NCI-H2227 (cell line): Measurements from ENCODE around the gene SETD1A.

ENCODE experiments used
- DNase-seq: peaks from one replicate; lab custom pipeline; 2025; ENCODE audit not compliant: unreplicated experiment; lab: John Stamatoyannopoulos, UW

Gene SETD1A

DNA sequence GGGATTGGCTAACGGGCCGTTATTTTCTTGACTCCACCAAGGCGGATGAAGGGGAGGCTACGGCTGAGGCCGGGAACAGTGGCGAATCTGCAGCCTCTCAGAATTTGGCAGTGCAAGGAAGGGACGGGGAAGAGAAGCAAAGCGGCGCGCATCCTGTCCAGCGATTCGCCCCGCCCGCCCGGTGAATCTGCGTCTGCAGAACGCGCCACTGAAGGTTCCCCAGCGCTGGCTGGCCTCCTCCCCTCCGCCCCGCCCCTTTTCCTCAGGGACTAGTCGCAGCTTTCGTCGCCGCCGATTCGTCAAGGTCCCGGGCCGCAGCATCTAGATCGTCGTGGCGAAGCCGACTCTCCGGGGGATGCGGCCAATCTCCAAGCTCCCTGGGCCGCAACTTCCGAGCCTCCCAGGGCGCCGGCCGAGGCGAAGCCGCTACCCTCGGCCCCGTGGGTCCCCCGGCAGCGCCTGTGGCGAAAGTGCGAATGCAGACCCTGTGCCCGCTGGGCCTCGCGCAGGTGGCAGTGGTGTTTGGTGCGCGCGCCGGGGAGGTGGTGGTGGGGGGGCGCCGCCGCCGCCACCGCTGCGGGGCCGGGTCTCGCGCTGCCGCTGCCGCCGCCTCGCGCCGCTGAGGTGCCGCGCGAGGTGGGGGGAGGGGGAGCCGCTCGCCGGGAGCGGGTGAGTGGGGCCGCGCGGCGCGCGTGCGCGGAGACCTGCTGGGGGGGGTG is at the start of gene SETD1A:
SETD1A (plus strand) TSS at position 299 of the 719 bp plus-strand sequence. CDS start 978 bp downstream, outside the sequence.
- peak; percentile 97 for DNase-seq

DNA sequence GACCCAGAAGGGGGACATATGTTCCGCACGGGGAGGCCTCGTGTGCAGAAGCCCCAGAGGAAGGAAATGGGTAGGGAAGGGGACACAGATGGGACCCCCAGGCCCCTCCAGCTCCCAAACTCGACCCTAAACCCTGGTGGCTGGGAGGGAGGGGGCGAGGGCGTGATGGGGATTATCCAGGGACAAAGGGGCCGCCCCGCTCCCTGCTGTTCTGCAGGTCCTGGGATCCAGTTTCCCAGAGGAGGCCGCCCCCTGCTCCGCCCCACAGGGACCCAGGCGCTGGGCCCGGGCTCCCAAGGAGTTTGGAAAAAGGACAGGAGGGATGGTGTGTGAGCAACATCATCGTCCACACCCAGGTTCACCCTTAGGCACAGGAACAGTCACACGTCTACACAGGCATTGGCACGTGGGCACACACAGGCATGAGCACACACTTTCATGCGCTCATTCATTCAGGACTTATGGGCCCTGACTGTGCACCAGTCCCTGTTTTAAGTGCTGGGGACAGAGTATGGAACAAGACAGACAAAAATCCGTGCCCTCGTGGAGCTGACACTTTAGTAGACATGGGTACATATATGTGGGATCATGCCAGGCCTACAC is 47.0 kb upstream of the SETD1A start:
- DNase-seq: no peak

DNA sequence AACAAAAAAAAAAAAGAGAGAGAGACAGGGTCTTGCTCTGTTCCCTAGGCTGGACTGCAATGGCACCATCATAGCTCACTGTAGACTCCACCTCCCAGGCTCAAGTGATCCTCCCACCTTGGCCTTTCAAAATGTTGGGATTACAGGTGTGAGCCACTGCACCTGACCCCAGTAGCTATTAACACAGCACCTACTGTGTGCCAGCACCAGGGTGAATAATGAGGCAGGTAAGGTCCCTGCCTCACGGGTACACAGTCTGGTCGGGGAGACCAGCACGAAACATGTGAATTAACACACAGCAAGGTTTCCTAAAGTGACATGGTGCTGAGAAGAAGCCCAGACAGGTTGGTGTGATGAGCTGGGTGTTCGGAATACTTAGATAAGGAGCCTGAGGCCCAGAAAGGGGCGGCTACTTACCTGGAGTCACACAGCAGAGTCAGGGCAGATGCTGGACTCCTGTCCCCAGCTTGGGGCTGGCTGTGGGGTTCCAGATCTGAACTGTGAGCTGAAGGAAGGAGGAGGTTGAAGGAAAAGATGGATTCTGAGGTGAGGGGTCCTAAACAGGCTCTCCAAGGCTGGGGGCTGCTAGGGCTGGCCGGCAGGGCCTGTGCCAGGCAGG is 44.7 kb upstream of the SETD1A start:
- no peak for DNase-seq

- DNase-seq: no peak
Measured at GRCh38 chr16:30914830-30915229, 42.7 kb upstream of the SETD1A start.

DNA sequence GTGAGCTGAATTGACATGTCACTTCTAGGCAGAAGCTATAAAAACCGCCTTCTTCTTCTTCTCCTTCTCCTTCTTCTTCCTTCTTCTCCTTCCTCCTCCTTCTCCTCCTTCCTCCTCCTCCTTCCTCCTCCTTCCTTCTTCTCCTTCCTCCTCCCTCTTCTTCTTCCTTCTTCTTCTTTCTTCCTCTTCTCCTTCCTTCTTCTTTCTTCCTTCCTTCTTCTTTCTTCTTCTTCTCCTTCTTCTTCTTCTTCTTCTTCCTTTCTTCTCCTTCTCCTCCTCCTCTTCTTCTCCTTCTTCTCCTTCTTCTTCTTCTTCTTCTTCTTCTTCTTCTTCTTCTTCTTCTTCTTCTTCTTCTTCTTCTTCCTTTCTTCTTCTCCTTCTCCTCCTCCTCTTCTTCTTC is 38.9 kb upstream of the SETD1A start:
- DNase-seq: no peak

GRCh38 chr16:30920891-30921290 is 36.7 kb upstream of the SETD1A start:
- DNase-seq: no peak

DNA sequence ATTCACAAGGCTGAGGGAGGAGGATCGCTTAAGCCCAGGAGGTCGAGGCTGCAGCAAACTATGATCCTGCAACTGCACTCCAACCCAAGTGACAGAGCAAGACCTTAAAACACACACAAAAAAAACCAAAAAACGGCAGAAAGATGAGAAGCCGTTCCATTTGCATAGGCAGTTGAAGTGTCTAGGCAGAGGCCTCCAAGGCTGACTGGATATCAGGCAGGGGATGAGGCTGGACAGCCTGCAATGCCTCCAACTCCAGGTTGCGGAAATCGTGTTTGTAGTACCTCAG is 36.2 kb upstream of the SETD1A start:
- DNase-seq: no peak

GRCh38 chr16:30921748-30922419 is 35.7 kb upstream of the SETD1A start:
- peak; percentile 96 for DNase-seq

DNA sequence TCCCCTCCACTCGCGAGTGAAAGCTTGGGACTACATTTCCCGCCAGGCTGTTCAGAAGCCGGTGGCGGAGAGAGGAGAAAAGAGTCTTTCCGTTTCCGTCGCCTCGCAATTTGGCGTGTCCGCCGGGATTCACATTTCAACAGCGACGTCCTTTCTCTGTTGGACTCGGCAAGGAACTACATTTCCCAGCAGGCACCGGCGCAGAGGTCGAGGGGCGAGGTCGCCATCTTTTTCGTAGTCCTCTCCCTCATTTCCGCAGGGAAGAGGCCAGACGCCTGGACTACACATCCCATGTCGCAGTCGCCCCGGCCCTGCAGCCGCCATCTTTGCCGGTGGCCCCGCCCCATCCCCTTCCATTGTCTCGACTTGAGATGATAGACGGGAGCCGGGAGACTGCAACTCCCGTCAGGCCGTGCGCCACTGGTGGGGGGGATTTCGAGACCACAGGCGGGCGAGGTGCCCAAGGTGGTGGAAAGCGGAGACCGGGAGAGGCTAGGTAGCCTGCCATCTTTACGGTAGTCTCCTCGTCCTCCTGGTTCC is 35.1 kb upstream of the SETD1A start:
- peak; percentile 99 for DNase-seq

GRCh38 chr16:30922960-30923535 is 34.5 kb upstream of the SETD1A start:
- DNase-seq: peak; percentile 99

DNA sequence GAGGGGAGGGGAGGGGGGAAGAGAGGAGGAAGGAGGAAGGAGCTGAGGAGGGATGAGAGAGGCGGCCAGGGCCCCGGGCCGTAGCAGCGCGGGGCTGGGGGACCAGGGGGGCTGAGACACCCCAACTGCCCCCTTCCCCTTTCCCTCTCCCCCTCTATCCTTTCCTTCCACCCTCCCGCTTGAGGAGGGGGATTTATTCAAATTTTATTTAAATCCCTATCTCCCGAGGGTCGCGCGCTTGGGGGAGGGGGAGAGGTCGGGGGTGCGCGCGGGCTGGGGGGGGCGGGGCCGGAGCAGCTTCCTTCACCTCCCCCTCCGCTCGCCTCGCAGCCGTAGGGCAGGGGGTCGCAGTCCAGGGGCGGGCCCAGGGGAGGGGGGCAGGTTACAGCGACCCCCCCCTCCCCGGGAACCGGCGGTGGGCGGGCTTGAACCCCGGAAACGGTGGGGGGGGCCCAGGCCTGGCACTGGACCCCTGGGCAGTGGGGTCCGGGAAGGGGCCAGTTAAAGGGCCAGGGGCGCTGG is 33.9 kb upstream of the SETD1A start, which contains the start of gene FBXL19:
FBXL19 (plus strand) TSS at position 19 of the 522 bp plus-strand sequence. CDS start 2,183 bp downstream, outside the sequence.
- peak; percentile 83 for DNase-seq

- DNase-seq: peak; percentile 55
Measured at GRCh38 chr16:30924076-30924912, 33.3 kb upstream of the SETD1A start.

- no peak for DNase-seq
Measured at GRCh38 chr16:30924913-30925631, 32.5 kb upstream of the SETD1A start.

DNA sequence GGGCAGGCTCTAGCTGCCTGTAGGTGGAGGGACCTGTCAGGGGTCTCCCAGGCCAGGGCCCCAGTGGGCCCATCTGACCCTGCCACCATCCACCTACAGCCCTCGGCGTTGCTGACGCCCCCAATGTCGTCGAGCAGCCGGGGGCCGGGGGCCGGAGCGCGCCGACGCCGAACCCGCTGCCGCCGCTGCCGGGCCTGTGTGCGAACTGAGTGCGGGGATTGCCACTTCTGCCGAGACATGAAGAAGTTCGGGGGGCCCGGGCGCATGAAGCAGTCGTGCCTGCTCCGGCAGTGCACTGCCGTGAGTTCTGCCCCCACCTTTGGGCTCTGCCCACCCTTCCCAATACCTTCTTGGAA is 31.9 kb upstream of the SETD1A start:
- DNase-seq: no peak

GRCh38 chr16:30925995-30926811 is 31.4 kb upstream of the SETD1A start:
- DNase-seq: no peak

GRCh38 chr16:30926937-30927788 is 30.4 kb upstream of the SETD1A start:
- DNase-seq: no peak

- peak; percentile 98 for DNase-seq
Measured at GRCh38 chr16:30927789-30928378, 29.7 kb upstream of the SETD1A start.
